Stimulated activated CD4-positive, alpha-beta T cell treated with anti-CD3 and anti-CD28 coated beads, TNF-alpha, amount 100 ng/mL, for 24 hours (primary cell): ENCODE results near the gene ECI2.

Source experiments
- DNase-seq, 3 experiments: peaks; one replicate each; pipeline ENCODE4 v3.0.0-alpha.2; 2020; ENCODE audit warnings: low read depth in 3 of 3

The ECI2 gene, protein sequence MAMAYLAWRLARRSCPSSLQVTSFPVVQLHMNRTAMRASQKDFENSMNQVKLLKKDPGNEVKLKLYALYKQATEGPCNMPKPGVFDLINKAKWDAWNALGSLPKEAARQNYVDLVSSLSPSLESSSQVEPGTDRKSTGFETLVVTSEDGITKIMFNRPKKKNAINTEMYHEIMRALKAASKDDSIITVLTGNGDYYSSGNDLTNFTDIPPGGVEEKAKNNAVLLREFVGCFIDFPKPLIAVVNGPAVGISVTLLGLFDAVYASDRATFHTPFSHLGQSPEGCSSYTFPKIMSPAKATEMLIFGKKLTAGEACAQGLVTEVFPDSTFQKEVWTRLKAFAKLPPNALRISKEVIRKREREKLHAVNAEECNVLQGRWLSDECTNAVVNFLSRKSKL

DNA sequence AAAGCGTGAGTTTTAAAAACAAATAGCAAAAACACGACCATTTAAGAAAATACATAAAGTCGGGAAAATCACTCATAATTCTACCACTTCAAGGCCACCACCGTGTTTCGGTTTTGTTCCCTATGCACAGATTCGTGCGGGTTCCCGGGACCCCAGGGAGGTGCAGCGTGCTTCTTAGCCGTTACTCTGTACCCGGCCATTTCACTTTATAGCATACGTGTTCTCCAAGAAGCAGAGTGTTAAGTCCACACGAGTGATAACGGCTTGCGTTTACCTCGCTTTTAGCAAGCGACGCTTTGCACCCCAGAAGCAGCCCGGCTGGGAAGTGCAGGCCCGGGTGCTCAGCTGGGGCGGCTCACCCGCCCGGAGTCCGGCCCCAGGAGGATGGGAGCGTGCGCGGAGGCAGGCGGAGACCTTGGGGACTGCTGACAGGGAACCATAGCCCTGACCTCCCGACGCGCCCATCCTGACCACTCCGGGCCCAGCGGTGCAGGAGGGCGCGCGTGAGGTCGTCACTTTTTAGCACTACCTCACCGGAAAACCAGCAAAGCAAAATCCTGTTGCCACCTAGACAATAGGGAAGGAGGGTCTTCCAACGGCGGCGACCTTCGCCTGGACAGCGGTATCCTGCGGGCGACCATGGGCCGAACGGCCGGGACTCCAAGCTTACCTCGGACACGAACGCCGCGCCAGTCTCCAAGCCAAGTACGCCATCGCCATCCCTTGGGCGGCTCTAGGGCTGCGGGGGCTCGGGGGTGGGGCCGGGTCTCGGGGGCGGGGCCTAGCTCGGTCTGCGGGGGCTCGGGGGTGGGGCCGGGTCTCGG lies at the start of gene ECI2:
Gene ECI2, minus strand, starts transcription at position 735 of the 824 bp plus-strand sequence. Its CDS starts 15 bp downstream, at position 720.
- peak; percentile 7 to 50 (median 18) for DNase-seq

- DNase-seq = no peak
These were observed 45.4 kb upstream of the ECI2 start for GRCh38 chr6:4180652-4181255.

- no peak for DNase-seq
These were observed 44.7 kb upstream of the ECI2 start for GRCh38 chr6:4179960-4180651.

DNA sequence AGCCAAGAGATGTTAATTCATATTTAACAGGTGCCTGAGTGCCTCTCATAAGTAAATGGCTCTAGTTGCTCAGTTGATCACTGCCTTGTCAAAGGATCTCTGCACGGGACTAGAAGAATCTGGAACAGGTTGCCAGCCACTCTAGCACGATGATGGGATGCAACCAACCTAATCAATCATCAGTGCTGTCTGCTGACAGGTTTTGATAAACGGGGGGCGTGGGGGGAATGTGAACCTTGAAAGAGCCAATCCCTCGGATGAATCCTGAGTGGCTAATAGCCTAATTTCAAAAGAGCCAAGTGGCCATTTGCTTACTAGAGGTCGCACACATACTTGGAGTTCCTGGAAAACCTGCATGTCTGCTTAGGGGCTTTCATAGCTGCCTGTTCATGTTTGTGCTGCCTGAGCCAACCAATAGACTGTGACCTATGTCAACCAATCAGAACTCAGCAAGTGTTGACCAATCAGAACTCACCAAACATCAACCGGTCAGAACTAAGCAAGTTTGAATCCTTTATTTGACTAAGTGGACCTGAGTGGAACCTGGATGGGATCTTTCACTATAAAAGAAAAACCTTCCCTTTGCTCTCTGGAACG lies 43.5 kb upstream of the ECI2 start:
- no peak for DNase-seq

GRCh38 chr6:4176907-4177306 lies 41.5 kb upstream of the ECI2 start:
- no peak for DNase-seq

GRCh38 chr6:4174042-4174441 lies 38.7 kb upstream of the ECI2 start:
- no peak for DNase-seq

GRCh38 chr6:4172368-4172767 lies 37.0 kb upstream of the ECI2 start:
- no peak for DNase-seq

DNA sequence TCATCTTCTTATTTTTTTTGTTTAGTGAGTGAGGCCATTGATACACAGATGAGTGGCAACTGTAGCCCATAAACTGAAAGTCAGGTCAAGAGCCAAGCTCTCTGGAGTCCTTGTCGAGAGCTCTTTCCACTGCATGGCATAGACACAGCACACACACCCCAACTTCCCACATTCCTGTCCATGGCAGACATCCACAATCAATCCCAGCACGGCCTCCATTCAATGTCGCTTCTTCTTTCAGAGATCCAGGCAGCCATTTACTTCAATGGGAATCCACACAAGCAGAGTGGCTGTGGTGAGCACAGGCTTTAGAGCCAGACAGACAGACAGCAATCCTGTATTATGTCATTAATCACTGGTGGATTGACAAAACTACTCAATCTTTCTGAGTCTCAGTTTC lies 34.9 kb upstream of the ECI2 start:
- DNase-seq = no peak

DNA sequence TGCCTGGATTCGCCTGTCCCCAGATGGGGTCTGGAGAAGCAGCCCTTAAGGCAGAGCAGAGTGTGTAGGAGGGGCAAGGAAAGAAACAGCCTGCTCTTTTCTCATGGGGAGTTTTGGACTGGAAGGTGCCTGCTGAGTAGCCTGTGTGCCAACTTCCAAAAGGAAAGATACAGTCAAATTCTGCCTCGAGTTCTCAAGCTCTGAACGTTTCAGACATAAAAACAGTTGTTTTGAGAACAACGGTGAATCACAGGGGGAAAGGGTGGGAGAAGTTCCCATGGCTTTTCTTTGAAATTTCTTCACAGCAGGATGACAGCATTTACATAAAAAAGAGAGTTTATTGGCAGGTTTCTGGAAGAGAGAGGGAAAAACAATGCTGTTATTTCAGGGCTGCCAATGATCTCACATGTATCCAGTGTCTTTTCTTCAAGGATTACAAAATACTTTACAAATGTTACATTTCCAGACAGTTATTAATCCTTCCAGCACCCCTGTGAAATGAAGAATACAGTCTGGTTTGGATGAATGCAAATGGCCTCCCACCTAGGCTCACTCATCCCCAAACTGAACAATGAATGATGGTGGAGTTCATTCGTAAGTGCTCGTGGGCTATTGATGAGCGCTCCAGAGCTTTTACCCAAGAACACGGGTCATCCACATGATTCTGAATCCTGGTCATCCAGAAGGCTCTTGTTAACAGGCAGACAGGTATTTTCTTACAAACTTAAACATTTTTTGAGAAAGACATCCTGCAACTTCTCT lies 33.8 kb upstream of the ECI2 start:
- no peak for DNase-seq

- DNase-seq = no peak
These were observed 32.5 kb upstream of the ECI2 start for GRCh38 chr6:4167833-4168232.

DNA sequence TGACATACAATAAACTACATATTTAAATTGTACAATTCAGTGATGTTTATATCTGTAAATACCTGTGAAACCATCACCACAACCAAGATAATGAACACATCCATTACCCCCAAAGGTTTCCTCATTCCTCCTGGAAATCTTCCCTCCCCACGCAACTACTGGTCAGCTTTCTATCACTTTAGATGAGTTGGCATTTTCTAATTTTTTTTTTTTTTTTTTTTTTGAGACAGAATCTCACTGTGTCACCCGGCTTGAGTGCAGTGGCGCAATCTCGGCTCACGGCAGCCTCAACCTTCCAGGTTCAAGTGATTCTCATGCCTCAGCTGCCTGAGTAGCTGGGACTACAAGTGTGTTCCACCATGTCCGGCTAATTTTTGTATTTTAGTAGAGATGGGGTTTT lies 31.7 kb upstream of the ECI2 start:
- DNase-seq = no peak

DNA sequence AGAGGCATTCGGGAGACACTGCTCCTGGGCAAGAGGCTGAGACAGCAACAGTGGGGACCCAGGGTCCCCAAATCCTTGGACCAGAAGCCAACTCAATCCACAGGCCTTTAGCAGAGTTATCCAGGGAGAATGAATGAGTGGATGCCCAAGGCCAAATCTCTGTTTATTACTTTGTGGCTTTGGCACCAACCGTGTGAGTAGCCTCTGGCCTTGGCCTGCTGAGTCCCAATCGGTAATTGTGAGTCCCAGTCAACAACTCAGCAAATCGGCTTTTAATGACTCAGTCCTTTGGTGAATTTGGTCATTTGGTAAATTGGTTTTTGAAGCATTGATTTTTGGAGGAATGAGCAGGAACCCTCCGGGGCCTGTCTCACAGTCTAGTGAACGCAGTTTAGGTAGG lies 29.1 kb upstream of the ECI2 start:
- no peak for DNase-seq

- DNase-seq = no peak
These were observed 28.7 kb upstream of the ECI2 start for GRCh38 chr6:4164117-4164442.

GRCh38 chr6:4163408-4164116 lies 28.2 kb upstream of the ECI2 start:
- DNase-seq = no peak

GRCh38 chr6:4162370-4162769 lies 27.0 kb upstream of the ECI2 start:
- DNase-seq = no peak

DNA sequence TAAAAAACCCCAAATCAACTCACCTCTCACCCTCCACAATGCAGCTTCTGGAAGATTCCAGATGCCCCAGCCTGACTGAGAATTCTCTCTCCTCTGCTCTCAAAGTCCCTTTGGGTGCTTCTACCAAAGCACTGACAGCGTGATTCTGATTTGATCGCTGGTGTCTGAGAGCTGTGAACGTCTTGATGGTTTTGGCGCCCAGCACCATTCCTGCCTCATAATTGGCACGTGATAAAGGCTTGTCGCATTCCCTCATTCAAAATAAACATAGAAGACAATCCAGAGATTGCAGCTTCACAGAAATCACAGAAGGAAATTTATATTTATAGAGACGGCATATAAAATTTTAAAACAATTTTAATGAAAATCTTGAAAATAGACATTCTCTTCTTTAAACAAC lies 24.1 kb upstream of the ECI2 start:
- no peak for DNase-seq

DNA sequence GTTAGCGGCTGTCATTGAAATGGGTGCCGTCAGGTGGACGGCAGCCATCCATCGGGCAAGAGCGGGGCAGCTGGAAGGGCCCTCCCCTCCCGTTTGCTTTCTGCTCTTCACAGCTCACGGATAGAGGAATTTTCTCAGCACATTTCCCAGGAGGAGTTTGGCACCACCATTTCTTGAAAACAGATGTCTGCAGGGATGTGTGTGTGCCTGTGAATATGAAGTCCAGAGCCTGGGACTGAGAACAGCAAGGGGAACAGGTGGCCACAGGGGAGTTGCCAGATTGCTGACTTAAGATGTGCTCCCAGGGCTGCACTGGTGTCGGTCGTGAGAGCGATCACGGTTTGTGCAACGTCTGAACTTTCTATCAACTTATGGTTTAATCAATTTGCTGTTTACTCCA lies 22.1 kb upstream of the ECI2 start:
- DNase-seq = no peak

GRCh38 chr6:4155848-4156466 lies 20.6 kb upstream of the ECI2 start:
- peak; percentile 64 to 81 (median 65) for DNase-seq

- no peak for DNase-seq
These were observed 18.2 kb upstream of the ECI2 start for GRCh38 chr6:4153514-4153985.

GRCh38 chr6:4145083-4145482 lies 9.7 kb upstream of the ECI2 start:
- DNase-seq = no peak
